ENCODE measurements around the gene C2CD3. TPM values are rescaled to one million over a fixed set of nuclear protein-coding genes. Genes with fewer than 3 reads are reported as not detected.
A peak's percentile ranks its signal among the peaks of the same experiment; 100 is the strongest.

Gene C2CD3
- polyA plus RNA-seq, 3 donors from 2014 or later: 0.93 to 16.0 (median 5.1) TPM

- Mint-ChIP-seq H3K27ac (no peak overlapping the region), H3K9me3 (no peaks in the 10 kb centered on the region), H3K4me1 (peaks cover 4 to 12% of the 10 kb centered on the region in 2 donors), H3K27me3 (ENCODE audit: low read depth in 3 of 3) (no peaks in the 10 kb centered on the region), H3K4me3 (no peak overlapping the region), H3K36me3 (peaks cover 9 to 35% (median 18%) of the 10 kb centered on the region in 3 donors)
- DNase-seq: no peak
These were observed 113.3 kb downstream of the C2CD3 start for GRCh38 chr11:74057249-74058151.

- Mint-ChIP-seq H3K9me3 (no peaks in the 10 kb centered on the region), H3K36me3 (peaks cover 13 to 29% (median 24%) of the 10 kb centered on the region in 3 donors), H3K4me1 (peaks cover 0 to 5% of the 10 kb centered on the region in 2 donors), H3K27me3 (ENCODE audit: low read depth in 3 of 3) (no peaks in the 10 kb centered on the region), H3K4me3 (no peak overlapping the region), H3K27ac (peak overlapping the region in 2 of 6 donors; percentile 46 to 50)
- no peak for DNase-seq
These were observed 114.9 kb downstream of the C2CD3 start for GRCh38 chr11:74055938-74056337.

GRCh38 chr11:74050465-74050864 is 120.3 kb downstream of the C2CD3 start:
- peaks cover 0 to 2% (median 0%) of the 10 kb centered on the region in 3 donors for H3K27me3 Mint-ChIP-seq (ENCODE audit: low read depth in 3 of 3)
- peaks cover 0 to under 1% of the 10 kb centered on the region in 2 donors for H3K4me1 Mint-ChIP-seq
- H3K9me3 Mint-ChIP-seq: no peaks in the 10 kb centered on the region
- H3K27ac Mint-ChIP-seq: no peak overlapping the region
- no peak overlapping the region for H3K4me3 Mint-ChIP-seq
- H3K36me3 Mint-ChIP-seq: peaks cover 26 to 53% (median 34%) of the 10 kb centered on the region in 3 donors
- DNase-seq: no peak

GRCh38 chr11:74048993-74049392 is 121.8 kb downstream of the C2CD3 start:
- no peak overlapping the region for H3K27ac Mint-ChIP-seq
- peaks cover 32 to 60% (median 35%) of the 10 kb centered on the region in 3 donors for H3K36me3 Mint-ChIP-seq
- no peak overlapping the region for H3K4me3 Mint-ChIP-seq
- no peaks in the 10 kb centered on the region for H3K9me3 Mint-ChIP-seq
- H3K4me1 Mint-ChIP-seq: no peaks in the 10 kb centered on the region
- peaks cover 0 to 2% (median 0%) of the 10 kb centered on the region in 3 donors for H3K27me3 Mint-ChIP-seq (ENCODE audit: low read depth in 3 of 3)
- no peak for DNase-seq

GRCh38 chr11:74044538-74044937 is 126.3 kb downstream of the C2CD3 start:
- H3K9me3 Mint-ChIP-seq: no peaks in the 10 kb centered on the region
- H3K36me3 Mint-ChIP-seq: peaks cover 36 to 67% (median 44%) of the 10 kb centered on the region in 3 donors
- no peaks in the 10 kb centered on the region for H3K4me1 Mint-ChIP-seq
- no peak for DNase-seq
- peaks cover 0 to 3% (median 2%) of the 10 kb centered on the region in 3 donors for H3K27me3 Mint-ChIP-seq (ENCODE audit: low read depth in 3 of 3)
- no peak overlapping the region for H3K27ac Mint-ChIP-seq
- no peak overlapping the region for H3K4me3 Mint-ChIP-seq

- Mint-ChIP-seq H3K4me3 (no peak overlapping the region), H3K27ac (no peak overlapping the region), H3K36me3 (peaks cover 36 to 65% (median 42%) of the 10 kb centered on the region in 3 donors), H3K9me3 (no peaks in the 10 kb centered on the region), H3K27me3 (ENCODE audit: low read depth in 3 of 3) (peaks cover 0 to 3% (median 1%) of the 10 kb centered on the region in 3 donors), H3K4me1 (no peaks in the 10 kb centered on the region)
- DNase-seq: no peak
These were observed 127.4 kb downstream of the C2CD3 start for GRCh38 chr11:74043450-74043849.

GRCh38 chr11:74037309-74037708 is 133.5 kb downstream of the C2CD3 start:
- Mint-ChIP-seq H3K36me3 (peaks cover 35 to 62% (median 37%) of the 10 kb centered on the region in 3 donors), H3K27ac (no peak overlapping the region), H3K27me3 (ENCODE audit: low read depth in 3 of 3) (peaks cover 0 to 3% (median 0%) of the 10 kb centered on the region in 3 donors), H3K4me3 (no peak overlapping the region), H3K9me3 (no peaks in the 10 kb centered on the region), H3K4me1 (no peaks in the 10 kb centered on the region)
- no peak for DNase-seq

- no peak for DNase-seq
- no peaks in the 10 kb centered on the region for H3K9me3 Mint-ChIP-seq
- H3K27ac Mint-ChIP-seq: peak overlapping the region in 1 of 6 donors; percentile 19
- peaks cover 20 to 46% (median 24%) of the 10 kb centered on the region in 3 donors for H3K36me3 Mint-ChIP-seq
- H3K27me3 Mint-ChIP-seq (ENCODE audit: low read depth in 3 of 3): peaks cover 0 to 3% (median 0%) of the 10 kb centered on the region in 3 donors
- H3K4me1 Mint-ChIP-seq: peaks cover 17 to 18% of the 10 kb centered on the region in 2 donors
- H3K4me3 Mint-ChIP-seq: no peak overlapping the region
These were observed 135.5 kb downstream of the C2CD3 start for GRCh38 chr11:74035264-74035663.

- peaks cover 0 to 3% (median 0%) of the 10 kb centered on the region in 3 donors for H3K27me3 Mint-ChIP-seq (ENCODE audit: low read depth in 3 of 3)
- H3K4me1 Mint-ChIP-seq: peaks cover 32 to 34% of the 10 kb centered on the region in 2 donors
- peak overlapping the region in 4 of 6 donors; percentile 5 to 33 (median 16) for H3K27ac Mint-ChIP-seq
- DNase-seq: no peak
- H3K4me3 Mint-ChIP-seq: no peak overlapping the region
- H3K9me3 Mint-ChIP-seq: no peaks in the 10 kb centered on the region
- peaks cover 10 to 40% (median 22%) of the 10 kb centered on the region in 3 donors for H3K36me3 Mint-ChIP-seq
These were observed 137.8 kb downstream of the C2CD3 start for GRCh38 chr11:74033046-74033445.

- peak overlapping the region; percentile 59 to 76 (median 67) for H3K4me3 Mint-ChIP-seq
- H3K9me3 Mint-ChIP-seq: no peaks in the 10 kb centered on the region
- peaks cover 0 to 3% (median 0%) of the 10 kb centered on the region in 3 donors for H3K27me3 Mint-ChIP-seq (ENCODE audit: low read depth in 3 of 3)
- H3K4me1 Mint-ChIP-seq: peaks cover 35 to 39% of the 10 kb centered on the region in 2 donors
- peak overlapping the region; percentile 86 to 92 (median 90) for H3K27ac Mint-ChIP-seq
- DNase-seq: peak; percentile 23 to 34 (median 30)
- peaks cover 4 to 31% (median 11%) of the 10 kb centered on the region in 3 donors for H3K36me3 Mint-ChIP-seq
These were observed 139.8 kb downstream of the C2CD3 start for GRCh38 chr11:74030723-74031676.

GRCh38 chr11:74025467-74026166 is 145.2 kb downstream of the C2CD3 start:
- H3K27me3 Mint-ChIP-seq (ENCODE audit: low read depth in 3 of 3): peaks cover 0 to 2% (median under 1%) of the 10 kb centered on the region in 3 donors
- DNase-seq: no peak
- peaks cover 33 to 45% of the 10 kb centered on the region in 2 donors for H3K4me1 Mint-ChIP-seq
- H3K9me3 Mint-ChIP-seq: no peaks in the 10 kb centered on the region
- H3K27ac Mint-ChIP-seq: peak overlapping the region in 5 of 6 donors; percentile 34 to 87 (median 76)
- H3K4me3 Mint-ChIP-seq: peak overlapping the region in 3 of 5 donors; percentile 28 to 75 (median 42)
- H3K36me3 Mint-ChIP-seq: peaks cover 10 to 33% (median 22%) of the 10 kb centered on the region in 3 donors

- H3K9me3 Mint-ChIP-seq: no peaks in the 10 kb centered on the region
- H3K27me3 Mint-ChIP-seq (ENCODE audit: low read depth in 3 of 3): peaks cover 0 to 2% (median 0%) of the 10 kb centered on the region in 3 donors
- H3K36me3 Mint-ChIP-seq: peaks cover 10 to 33% (median 22%) of the 10 kb centered on the region in 3 donors
- DNase-seq: peak in 1 of 3 donors; percentile 27
- H3K27ac Mint-ChIP-seq: peak overlapping the region; percentile 3 to 87 (median 56)
- H3K4me3 Mint-ChIP-seq: peak overlapping the region in 1 of 5 donors; percentile 57
- H3K4me1 Mint-ChIP-seq: peaks cover 21 to 33% of the 10 kb centered on the region in 2 donors
These were observed 146.4 kb downstream of the C2CD3 start for GRCh38 chr11:74024261-74025029.
